ENCODE measurements around the gene ANKH. TPM values are rescaled to one million over a fixed set of nuclear protein-coding genes. Genes with fewer than 3 reads are reported as not detected.

ANKH gene
- total RNA-seq, 1 experiment from 2014 or later = 53.2 TPM

DNA sequence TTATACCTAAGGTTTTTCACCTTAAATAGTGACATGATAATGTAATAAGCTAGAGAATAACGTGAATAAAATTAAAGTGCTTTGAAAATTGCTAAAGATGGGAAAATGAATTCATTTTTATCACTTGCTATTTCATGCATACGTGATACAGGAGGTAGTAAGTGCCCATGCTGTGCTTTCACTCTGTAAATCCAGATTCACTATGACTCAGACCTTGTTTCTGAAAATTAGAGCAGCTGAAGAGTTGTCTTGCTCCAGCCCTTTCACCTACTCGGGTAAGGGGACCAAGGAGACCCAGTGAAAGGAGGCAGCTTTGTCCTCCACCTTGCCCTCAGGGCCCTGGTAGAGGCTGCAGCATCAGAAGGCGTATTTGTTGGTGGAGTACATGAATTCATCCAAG, 87.9 kb downstream of the ANKH start:
- no TSS peak for BruUV-seq (replicated peaks)
- no peaks in the 10 kb centered on the region for H3K9me3 Mint-ChIP-seq (ENCODE audit: low read depth, unreplicated experiment)
- H3K4me3 Mint-ChIP-seq (ENCODE audit: low read depth, unreplicated experiment) = no peak overlapping the region
- DNase-seq = no peak
- intact Hi-C loops (cut with micrococcal nuclease; ENCODE audit: unreplicated experiment) = no loop called here
- CTCF ChIA-PET = no interaction called here
- no peaks in the 10 kb centered on the region for H3K36me3 Mint-ChIP-seq (ENCODE audit: insufficient read depth, unreplicated experiment)
- peaks cover 10% of the 10 kb centered on the region for H3K4me1 Mint-ChIP-seq (ENCODE audit: low read depth, unreplicated experiment)
- H3K27ac Mint-ChIP-seq (ENCODE audit: unreplicated experiment) = no peak overlapping the region
- TF ChIP-seq, protein P1, sequence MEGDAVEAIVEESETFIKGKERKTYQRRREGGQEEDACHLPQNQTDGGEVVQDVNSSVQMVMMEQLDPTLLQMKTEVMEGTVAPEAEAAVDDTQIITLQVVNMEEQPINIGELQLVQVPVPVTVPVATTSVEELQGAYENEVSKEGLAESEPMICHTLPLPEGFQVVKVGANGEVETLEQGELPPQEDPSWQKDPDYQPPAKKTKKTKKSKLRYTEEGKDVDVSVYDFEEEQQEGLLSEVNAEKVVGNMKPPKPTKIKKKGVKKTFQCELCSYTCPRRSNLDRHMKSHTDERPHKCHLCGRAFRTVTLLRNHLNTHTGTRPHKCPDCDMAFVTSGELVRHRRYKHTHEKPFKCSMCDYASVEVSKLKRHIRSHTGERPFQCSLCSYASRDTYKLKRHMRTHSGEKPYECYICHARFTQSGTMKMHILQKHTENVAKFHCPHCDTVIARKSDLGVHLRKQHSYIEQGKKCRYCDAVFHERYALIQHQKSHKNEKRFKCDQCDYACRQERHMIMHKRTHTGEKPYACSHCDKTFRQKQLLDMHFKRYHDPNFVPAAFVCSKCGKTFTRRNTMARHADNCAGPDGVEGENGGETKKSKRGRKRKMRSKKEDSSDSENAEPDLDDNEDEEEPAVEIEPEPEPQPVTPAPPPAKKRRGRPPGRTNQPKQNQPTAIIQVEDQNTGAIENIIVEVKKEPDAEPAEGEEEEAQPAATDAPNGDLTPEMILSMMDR (IDR thresholded peaks at IDR 0.05; ENCODE audit: unreplicated experiment) = no peak
- H3K27me3 Mint-ChIP-seq (ENCODE audit: unreplicated experiment) = no peaks in the 10 kb centered on the region

DNA sequence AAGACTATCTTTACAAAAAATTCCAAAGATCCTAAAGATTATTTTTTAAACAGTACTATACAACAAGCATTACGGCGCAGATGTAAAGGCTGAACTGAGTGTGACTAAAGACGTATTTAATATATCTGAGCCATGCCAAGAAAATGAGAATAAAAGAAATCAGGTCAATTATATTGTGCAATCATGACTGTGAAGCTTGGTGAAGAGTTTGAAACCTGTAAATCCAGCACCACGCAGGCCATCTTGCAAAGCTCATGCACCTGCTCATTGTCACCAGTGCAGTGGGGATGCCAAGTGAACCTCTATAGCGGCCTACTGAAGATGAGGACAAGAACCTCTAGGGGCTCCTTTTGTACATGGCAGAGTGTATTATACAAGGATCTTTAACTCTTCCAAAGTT, 89.0 kb downstream of the ANKH start:
- CTCF ChIA-PET = interaction anchor here (0.5 kb wide), 1 partner anchor 44 kb away, joined by 3 read pairs; no protein-coding TSS in a partner anchor
- Mint-ChIP-seq H3K4me1 (ENCODE audit: low read depth, unreplicated experiment) (peaks cover 16% of the 10 kb centered on the region), H3K27me3 (ENCODE audit: unreplicated experiment) (no peaks in the 10 kb centered on the region), H3K4me3 (ENCODE audit: low read depth, unreplicated experiment) (no peak overlapping the region), H3K9me3 (ENCODE audit: low read depth, unreplicated experiment) (no peaks in the 10 kb centered on the region), H3K27ac (ENCODE audit: unreplicated experiment) (no peak overlapping the region), H3K36me3 (ENCODE audit: insufficient read depth, unreplicated experiment) (no peaks in the 10 kb centered on the region)
- no peak for DNase-seq
- TF ChIP-seq, protein P1 (IDR thresholded peaks at IDR 0.05; ENCODE audit: unreplicated experiment) = no peak
- intact Hi-C loops (cut with micrococcal nuclease; ENCODE audit: unreplicated experiment) = no loop called here
- no TSS peak for BruUV-seq (replicated peaks)

DNA sequence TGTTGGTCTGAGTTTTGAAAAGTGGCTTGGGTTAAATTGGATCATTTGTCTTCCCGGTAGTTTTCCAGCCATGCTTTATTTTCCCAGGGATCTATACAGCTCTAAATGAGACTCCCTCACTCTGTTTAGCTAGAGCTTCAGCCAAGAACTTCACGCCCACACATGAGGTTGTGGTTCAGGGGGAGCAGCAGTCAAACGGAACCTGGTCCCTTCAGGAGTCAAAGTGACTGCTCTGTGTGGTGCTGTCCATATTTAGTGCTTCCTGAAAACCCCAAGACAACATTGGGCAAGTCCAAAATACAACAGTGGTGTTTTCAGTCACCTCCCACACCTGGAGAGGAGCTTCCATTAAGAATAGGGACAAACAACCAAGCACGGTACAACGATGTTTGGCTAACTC, 90.5 kb downstream of the ANKH start:
- TF ChIP-seq, protein P1 (IDR thresholded peaks at IDR 0.05; ENCODE audit: unreplicated experiment) = no peak
- Mint-ChIP-seq H3K9me3 (ENCODE audit: low read depth, unreplicated experiment) (no peaks in the 10 kb centered on the region), H3K4me3 (ENCODE audit: low read depth, unreplicated experiment) (no peak overlapping the region), H3K27ac (ENCODE audit: unreplicated experiment) (no peak overlapping the region), H3K27me3 (ENCODE audit: unreplicated experiment) (no peaks in the 10 kb centered on the region), H3K36me3 (ENCODE audit: insufficient read depth, unreplicated experiment) (no peaks in the 10 kb centered on the region), H3K4me1 (ENCODE audit: low read depth, unreplicated experiment) (peaks cover 21% of the 10 kb centered on the region)
- no peak for DNase-seq
- intact Hi-C loops (cut with micrococcal nuclease; ENCODE audit: unreplicated experiment) = no loop called here
- CTCF ChIA-PET = no interaction called here
- BruUV-seq (replicated peaks) = no TSS peak

DNA sequence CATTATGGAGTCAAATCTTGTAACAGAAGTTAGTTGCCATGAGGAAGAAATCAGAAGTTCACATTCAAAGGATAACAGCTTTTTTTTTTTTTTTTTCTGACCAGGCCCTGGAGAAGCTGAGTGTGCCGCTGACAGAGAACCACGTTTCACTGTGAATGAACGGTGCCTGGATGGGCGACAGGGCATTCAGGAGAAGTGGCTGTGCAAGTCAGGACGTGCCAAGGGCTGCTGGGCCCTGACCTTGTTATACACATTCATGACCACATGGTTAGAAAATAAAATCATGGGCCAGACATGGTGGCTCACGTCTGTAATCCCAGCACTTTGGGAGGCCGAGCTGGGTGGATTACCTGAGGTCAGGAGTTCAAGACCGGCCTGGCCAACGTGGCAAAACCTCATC, 91.6 kb downstream of the ANKH start:
- no peak for DNase-seq
- no peaks in the 10 kb centered on the region for H3K36me3 Mint-ChIP-seq (ENCODE audit: insufficient read depth, unreplicated experiment)
- CTCF ChIA-PET = interaction anchor here (0.6 kb wide), 1 partner anchor 36 kb away, joined by 3 read pairs; no protein-coding TSS in a partner anchor
- no peak overlapping the region for H3K4me3 Mint-ChIP-seq (ENCODE audit: low read depth, unreplicated experiment)
- TF ChIP-seq, protein P1 (IDR thresholded peaks at IDR 0.05; ENCODE audit: unreplicated experiment) = no peak
- no peak overlapping the region for H3K27ac Mint-ChIP-seq (ENCODE audit: unreplicated experiment)
- no peaks in the 10 kb centered on the region for H3K9me3 Mint-ChIP-seq (ENCODE audit: low read depth, unreplicated experiment)
- intact Hi-C loops (cut with micrococcal nuclease; ENCODE audit: unreplicated experiment) = no loop called here
- BruUV-seq (replicated peaks) = no TSS peak
- H3K4me1 Mint-ChIP-seq (ENCODE audit: low read depth, unreplicated experiment) = peaks cover 32% of the 10 kb centered on the region
- H3K27me3 Mint-ChIP-seq (ENCODE audit: unreplicated experiment) = no peaks in the 10 kb centered on the region

DNA sequence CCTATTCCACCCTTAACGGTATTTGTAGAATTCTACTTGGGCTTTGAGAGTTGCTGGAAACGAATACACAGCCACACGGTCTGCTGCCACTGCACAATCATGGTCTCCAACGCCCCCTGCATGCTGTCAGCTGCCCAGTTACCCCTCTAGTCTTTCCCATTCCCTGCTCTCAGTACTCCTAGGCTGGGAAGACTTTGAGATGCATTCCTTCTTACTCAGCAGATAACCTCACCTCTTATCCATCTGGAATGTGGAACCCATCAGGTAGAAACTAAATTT, 92.8 kb downstream of the ANKH start:
- Mint-ChIP-seq H3K4me1 (ENCODE audit: low read depth, unreplicated experiment) (peaks cover 42% of the 10 kb centered on the region), H3K27ac (ENCODE audit: unreplicated experiment) (no peak overlapping the region), H3K36me3 (ENCODE audit: insufficient read depth, unreplicated experiment) (no peaks in the 10 kb centered on the region), H3K27me3 (ENCODE audit: unreplicated experiment) (no peaks in the 10 kb centered on the region), H3K4me3 (ENCODE audit: low read depth, unreplicated experiment) (no peak overlapping the region), H3K9me3 (ENCODE audit: low read depth, unreplicated experiment) (no peaks in the 10 kb centered on the region)
- no TSS peak for BruUV-seq (replicated peaks)
- CTCF ChIA-PET = no interaction called here
- TF ChIP-seq, protein P1 (IDR thresholded peaks at IDR 0.05; ENCODE audit: unreplicated experiment) = no peak
- intact Hi-C loops (cut with micrococcal nuclease; ENCODE audit: unreplicated experiment) = no loop called here
- no peak for DNase-seq
